GM19025 (cell line): Measurements from ENCODE around the gene SPEM3.
A peak's percentile ranks its signal among the peaks of the same experiment; 100 is the strongest.

Source experiments
- ATAC-seq: cut with Tn5 transposase; IDR thresholded peaks from one replicate; pipeline ENCODE4 v1.9.1; 2021; ENCODE audit warnings: mild to moderate bottlenecking, low read depth, moderate library complexity; ENCODE audit not compliant: unreplicated experiment

The SPEM3 gene

DNA sequence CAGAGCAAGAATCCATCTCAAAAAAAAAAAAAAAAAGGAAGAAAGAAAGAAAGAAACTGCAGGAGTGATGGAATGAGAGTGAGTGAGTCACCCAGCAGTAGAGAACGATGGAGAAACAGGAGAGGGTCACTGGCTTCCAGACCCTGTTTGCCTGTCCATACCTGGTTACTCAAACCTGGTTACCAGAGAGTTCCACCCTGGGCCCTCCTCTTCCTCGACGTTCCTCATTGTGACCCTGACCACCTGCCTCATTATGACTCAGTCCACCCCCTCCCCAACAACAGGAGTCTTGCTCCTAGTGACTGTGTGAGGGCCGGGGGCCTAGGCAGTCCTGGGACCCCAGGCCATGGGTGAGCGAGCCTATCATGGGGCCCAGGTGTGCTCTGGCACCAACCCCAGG is at the start of gene SPEM3:
SPEM3 (plus strand) TSS at position 301 of the 400 bp plus-strand sequence; CDS start at position 347, 46 bp downstream.
- ATAC-seq, result no peak

DNA sequence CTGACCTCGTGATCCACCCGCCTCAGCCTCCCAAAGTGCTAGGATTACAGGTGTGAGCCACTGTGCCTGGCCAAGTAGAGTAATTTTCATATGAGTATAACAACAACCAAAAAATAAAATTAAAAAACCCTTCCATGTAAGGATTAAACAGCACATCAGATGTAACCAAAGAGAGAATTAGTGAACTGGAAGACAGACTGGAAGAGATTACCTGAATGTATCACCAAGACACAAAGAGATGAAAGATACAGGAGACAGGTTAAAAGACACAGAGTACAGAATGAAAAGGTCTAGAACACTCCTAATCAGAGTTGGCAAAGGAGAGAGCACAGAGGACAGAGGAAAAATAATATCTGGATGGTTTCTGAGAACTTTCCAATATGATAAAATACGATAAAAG is 49.5 kb upstream of the SPEM3 start:
- no peak for ATAC-seq

DNA sequence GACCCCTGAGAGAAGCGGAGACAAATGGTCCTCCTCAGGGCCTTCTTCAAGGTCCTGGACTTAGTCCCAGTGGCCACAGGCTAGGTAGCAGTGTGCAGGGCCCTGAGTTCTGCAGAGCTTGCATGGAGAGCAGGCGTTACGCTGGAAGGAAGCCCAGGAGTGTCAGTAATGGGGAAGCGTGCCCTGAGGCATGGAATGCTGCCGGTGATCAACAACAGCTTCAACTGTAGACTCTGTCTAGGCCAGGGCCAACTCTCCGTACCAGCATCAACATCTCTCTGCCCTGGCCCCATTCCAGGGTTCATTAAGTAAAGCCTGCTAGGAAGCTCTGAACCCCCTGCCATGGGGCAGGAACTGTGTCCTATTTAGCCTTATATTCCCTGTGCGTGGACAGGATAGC is 48.3 kb upstream of the SPEM3 start:
- ATAC-seq, result no peak

DNA sequence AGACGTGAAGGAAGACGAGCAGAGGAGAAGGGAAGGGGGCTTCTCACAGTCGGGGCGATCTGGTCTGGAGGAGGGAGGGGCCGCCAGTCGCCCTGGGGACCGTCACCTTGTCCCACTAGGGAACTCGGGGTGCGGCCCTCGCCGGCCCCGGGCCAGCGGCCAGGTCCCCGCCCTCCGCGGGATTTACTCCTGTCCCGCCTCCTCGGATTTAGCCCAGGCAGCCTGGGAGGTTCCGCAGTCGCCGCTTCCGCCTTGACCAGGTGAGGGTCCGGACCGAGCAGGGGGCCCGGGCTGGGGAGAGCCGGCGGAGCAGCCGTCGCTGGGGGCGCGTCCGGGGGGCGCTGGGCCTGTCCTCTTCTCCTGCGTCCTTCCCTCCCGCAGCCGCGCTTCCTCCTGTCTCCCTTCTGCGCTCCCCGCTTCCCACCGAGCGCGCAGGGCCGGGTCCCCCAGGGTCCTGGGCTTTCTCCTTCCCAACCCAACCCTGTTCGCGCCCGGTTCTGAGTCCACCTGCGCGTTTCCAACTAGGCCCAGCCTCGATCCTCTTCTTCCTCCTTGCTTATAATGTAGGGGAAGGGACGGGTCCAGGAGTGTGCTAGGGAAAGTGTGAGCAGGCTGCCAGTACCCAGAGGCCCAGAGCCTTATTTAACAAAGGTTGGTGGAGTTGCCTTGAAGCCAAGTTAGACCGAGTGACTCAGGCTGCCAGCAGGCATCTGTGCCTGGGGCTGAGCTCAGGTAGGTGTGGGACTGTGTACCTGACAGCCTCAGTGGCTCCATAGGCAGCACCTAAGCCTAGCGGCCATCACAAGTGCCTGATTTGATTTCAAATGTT is 47.6 kb upstream of the SPEM3 start, which contains the start of gene TNK1:
TNK1 (plus strand) TSS at position 235 of the 829 bp plus-strand sequence. CDS start 1,838 bp downstream, outside the sequence.
- no peak for ATAC-seq

DNA sequence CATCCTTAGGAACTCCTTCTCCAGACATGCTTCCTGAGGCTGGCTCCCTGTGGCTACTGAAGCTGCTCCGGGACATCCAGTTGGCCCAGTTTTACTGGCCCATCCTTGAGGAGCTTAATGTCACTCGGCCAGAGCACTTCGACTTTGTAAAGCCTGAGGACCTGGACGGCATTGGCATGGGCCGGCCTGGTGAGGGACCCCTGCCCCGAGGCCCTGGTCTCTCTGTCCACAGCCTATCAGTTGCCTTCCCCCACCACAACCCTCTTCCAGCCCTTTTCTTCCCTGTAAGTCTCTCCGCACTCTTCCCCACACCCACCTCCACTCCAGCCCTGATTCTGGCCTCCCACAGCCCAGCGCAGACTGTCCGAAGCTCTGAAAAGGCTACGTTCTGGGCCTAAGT is 45.8 kb upstream of the SPEM3 start:
- no peak for ATAC-seq

DNA sequence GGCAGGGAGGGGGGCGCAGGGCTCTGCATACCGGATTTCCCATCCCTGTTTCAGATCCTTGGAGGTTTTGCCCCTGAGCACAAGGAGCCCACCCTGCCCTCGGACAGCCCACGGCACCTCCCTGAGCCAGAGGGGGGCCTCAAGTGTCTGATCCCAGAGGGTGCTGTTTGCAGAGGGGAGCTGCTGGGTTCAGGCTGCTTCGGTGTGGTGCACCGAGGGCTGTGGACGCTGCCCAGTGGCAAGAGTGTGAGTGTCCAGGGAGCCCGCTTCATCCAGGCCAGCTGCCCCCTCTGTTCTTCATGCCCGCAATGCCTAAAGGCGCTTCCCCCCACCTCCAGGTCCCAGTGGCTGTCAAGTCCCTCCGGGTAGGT is 45.3 kb upstream of the SPEM3 start:
- no peak for ATAC-seq

DNA sequence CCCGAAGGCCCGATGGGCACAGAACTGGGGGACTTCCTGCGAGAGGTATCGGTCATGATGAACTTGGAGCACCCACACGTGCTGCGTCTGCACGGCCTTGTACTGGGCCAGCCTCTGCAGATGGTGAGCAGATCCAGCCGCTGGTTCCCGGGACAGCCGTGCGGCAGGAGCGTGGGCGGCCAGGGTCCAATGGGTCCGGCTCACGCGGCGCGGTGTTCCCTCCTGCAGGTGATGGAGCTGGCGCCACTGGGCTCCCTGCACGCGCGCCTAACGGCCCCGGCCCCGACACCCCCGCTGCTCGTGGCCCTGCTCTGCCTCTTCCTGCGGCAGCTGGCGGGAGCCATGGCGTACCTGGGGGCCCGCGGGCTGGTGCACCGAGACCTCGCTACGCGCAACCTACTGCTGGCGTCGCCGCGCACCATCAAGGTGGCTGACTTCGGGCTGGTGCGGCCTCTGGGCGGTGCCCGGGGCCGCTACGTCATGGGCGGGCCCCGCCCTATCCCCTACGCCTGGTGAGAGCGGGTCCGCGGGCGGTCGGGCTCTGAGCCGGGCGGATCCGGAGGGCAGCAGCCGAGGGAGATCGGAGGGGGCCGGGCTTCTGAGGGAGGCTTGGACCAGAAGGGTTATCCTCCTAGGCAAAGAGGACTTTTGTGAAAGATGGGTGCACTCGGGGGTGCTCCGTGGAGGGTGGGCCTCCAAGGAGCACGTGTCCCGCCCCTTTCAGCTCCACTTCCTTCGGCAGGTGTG is 44.7 kb upstream of the SPEM3 start:
- ATAC-seq, result peak; percentile 87

DNA sequence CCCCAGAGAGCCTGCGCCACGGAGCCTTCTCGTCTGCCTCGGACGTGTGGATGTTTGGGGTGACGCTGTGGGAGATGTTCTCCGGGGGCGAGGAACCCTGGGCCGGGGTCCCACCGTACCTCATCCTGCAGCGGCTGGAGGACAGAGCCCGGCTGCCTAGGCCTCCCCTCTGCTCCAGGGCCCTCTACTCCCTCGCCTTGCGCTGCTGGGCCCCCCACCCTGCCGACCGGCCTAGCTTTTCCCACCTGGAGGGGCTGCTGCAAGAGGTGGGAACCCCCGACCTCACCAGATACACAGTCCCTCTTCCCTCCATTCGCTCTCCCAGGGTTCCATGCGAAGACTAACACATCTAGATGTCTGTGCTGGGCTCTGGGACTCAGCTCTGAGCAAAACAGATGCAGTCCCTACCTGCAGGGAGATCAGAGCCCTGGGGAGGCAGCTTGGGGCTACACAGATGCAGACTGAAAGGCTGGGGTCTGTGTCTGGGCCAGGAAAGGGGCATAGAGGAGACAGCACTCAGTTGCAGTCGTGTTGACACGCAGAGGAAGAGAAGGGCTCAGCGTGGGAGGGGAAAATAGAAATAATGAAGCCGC is 44.1 kb upstream of the SPEM3 start:
- ATAC-seq, result no peak

DNA sequence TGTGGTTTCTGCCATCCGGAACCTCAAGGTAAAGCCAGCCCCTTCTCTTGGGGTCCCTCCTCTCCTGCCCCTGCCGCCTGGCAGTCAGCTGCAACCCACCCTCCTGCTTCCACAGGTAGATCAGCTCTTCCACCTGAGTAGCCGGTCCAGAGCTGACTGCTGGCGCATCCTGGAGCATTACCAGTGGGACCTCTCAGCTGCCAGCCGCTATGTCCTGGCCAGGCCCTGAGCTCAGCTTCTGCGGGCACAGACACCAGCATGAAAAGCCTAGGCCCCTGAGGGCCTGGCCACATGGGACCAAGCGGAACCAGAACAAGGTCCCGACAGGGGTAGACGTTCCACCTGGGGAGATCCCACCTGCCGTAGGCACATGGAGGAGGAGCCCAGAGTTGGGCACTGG is 39.8 kb upstream of the SPEM3 start:
- no peak for ATAC-seq

DNA sequence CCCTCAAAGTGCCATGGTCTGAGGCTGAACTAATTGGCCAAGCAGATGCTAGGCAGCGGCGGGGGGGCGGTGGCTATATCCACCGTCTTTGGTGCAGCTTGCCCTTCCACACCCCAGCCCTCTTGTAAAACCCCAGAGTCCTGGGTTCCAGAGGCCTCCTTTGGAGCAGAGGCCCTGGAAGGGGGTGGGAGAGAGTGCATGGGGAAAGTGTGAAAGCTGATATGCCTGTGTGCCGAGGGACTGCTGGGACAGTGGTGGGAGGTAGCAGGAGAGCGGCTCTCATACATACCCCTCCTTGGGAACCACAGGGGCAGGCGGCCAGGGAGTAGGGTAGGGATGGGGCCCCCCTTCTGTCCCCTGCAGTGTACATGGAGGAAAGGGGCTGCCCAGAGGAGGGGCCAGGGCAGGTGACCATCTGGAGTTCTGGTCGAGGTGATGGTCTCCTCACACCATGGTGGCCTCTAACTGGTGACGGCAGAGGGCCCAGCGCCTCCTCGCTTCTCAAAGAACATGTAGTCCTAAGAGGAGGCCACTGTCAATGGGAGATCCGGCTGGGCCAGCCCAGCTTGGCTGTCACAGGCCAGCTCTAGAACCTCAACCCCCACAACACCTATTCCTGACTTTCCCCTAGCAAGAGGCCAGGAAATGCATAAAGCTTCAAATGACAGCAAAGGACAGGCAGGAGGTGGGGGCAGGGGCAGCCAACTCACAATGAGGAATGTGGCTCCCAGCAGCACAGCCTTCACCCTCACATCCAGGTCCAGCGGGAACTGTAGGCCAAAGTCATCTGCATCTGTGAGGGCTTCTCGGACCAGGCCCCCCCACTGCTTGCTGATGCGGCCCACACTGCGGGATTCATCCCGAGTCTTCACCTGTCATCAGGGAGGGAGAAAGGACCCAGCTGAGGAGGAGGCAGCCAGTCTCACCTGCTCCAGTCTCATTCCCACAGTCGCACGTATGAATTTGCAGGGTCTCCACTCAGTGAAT is 38.4 kb upstream of the SPEM3 start:
- no peak for ATAC-seq

DNA sequence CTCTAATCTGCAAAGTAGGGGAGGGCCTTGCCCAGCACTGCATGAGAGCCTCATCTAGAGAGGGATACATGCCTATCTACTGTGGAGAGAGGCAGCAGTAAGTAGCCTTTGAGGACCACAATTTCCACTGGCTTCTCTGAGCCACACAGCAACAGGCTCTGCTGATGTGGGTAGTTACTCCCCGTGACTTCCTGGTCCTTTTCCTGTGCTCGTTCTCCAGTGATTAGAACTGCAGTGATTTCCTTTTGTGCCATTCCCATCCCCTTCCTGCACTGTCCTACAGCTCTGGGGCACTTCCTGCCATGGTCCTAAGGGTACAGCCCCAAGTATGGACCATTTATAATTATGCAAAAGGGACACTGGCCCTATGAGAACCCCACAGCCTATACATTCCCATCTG is 37.4 kb upstream of the SPEM3 start:
- no peak for ATAC-seq

DNA sequence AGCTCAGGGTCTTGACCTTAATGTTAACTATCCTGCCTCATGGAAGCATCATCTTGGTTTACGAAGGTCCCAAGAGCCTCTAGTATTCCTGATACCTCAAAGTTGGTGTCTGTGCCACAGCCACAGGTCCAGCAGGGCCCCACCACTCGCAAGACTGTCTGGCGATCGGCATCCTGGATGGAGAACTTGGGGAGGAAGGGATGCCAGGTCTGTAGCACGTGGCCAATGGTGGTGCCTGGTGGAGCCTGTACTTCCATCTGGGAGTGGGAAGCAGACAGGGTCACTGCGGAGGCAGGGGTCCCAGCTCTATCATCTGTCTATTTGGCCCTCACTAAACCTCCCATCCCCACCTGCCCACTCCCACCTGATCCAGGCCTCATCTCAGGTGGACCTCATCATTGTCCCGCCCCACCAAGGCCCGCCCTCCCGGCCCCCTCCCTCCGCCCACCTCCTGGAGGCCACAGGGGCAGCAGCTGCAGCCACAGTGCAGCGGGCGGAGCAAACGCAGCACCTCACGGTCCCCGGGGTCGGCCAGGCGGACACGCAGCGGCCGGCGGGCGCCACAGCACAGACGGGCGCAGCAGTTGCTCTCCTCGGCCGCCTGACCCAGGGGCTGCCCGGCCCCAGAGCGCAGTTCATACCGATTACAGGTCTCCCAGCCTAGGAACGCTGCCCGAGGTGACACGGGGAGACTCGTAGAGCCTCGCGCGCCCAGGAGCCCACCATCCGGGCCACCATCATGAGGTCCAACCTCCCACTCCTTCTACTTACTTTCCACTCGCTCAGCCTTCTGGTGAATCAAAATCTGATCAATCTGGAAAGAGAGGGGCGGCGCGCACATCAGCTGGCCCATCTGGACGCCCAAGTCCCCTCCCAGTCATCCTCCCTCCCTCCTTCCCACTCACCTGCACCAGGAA is 35.7 kb upstream of the SPEM3 start:
- no peak for ATAC-seq

DNA sequence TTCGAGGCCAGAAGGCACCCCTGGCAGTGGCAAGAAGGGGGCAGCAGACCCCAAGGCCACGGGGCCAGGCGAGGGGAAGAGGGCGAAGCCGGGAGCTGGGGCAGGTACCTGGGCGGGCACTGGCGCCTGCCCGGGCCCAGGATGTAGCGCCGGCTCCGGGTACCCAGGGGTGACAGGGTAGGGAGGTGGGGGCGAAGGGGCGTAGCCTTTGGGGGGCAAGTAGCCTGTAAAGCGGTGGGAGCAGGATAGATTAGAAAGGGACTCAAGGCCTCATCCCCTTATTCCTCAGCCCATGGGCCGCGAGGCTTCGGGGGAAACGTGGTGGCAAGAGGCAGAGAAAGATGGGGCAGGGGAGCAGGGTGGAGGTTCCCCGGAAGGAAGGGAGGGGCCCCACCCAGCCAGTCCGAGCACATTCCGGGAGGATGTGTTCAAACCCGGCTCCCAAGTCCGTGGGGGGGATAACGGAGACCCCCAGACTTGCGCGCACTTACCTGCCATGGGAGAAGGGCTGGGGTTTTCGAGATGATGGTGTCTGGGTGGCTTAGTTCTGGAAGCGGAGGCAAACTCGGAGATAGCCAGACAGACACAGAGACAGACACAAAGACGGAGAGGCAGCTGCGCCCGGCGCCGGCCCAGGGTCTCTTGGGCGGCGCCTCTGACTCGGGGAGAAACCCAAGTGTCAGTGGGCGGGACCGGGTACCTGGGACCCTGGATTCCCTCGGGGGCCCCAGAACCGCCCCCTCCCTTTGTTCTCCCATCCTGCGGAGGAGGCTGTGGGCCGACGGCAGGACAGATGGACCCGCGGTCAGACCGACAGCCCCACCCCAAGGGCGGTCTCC is 34.8 kb upstream of the SPEM3 start:
- ATAC-seq, result peak; percentile 31

DNA sequence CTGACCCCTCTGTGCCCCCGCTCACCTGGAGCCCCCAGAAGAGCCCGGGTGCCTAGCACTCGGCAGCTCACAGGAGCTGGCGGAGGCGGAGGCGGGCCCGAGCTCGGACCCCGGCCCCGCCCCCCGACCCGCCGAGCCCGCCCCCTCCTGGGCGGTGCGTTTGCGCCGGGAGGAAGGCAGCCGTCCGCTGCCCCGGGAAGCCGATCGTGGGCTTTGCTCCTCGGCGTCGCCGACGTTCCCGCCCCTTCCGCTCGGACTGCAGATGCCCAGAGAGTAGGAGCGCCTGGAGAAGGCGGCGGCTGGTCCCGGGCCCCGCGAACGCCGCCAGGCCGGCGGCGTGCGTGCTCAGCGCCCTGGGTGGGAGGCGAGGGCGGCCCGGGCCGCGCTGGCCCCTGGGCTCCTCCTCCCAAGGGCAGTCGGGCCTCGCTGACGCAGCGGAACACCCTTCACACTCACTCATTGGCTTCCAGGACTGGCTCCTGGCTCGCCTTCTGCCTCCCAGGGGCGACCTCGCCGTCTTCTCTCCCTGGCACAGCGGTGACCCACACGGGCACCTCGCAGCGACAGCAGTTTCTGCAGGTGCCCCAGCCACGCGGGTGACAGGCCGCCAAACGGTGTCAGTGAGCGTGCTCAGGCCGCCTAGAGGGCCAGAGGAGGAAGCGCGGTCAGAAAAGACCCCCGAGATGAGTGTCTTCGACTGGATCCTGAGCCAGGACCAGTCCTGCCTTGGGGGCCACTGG is 34.0 kb upstream of the SPEM3 start, which contains the start of gene PLSCR3:
PLSCR3 (minus strand) TSS at position 74 of the 740 bp plus-strand sequence. CDS start 415 bp downstream, outside the sequence.
- ATAC-seq, result peak; percentile 73

DNA sequence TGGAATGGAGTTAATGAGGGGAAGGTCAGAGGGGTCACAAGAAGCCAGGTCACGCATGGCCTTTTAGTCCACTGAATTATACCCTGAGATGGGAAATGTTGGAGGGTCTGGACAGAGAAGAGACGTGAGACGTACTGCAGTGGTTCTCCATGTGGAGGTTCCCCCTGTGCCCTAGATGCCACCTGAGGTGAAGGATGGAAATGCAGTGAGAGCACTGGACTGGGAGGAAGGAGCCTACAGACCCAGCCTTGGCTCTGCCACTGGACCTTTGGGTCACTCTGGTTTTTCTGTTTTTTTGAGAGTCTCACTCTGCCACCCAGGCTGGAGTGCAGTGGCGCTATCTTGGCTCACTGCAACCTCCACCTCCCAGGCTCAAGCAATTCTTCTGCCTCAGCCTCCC is 32.5 kb upstream of the SPEM3 start:
- no peak for ATAC-seq

DNA sequence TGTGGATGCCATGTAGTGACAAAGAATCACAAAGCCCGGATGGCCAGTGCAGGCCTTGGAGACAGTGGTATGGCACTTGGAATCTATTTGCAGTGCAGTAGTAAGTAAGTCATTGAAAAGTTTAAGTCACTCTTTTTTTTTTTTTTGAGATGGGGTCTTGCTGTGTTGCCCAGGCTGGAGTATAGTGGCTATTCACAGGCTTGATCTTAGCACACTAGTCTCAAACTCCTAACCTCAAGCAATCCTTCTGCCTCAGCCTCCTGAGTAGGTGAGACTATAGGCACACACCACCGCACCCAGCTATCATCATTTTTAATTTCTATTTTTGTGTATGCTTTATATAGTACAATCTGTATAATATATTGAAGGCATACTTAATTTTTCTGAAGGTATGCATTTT is 30.0 kb upstream of the SPEM3 start:
- ATAC-seq, result no peak

DNA sequence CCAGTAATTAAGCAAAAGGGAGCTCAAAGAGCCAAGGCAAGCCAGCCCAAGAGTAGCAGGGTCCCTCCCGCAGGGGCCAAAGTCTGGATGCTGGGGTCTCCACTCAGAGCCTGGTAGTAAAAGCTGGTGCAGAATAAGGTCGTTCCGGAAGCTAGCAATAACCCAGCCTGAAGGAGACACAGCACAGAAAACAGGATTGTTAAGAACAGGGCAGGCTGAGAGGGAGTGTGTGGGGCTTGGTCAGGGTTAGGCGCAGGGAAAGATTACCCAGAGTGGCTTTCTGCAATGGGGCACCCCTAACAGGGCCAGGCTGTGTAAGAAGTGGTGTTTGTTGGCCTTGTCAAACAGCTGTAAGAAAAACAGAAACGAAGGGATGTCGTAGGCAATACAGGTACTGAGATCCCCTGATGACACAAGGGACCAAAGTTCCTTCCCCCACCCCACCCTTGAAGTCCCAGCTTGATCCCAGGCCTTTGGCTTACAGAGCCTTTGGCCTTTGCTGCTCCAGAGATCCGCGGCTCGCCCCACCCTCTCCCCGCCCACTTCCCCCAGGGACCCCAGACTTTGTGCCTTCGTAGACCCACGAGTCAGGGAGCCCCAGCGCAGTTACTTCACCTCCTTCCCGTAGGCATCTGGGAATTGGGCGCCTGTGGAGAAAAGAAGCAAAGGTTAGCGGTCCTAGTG is 25.5 kb upstream of the SPEM3 start:
- ATAC-seq, result no peak
